ENCODE data around the gene SPRR5. TPM values are rescaled to one million over a fixed set of nuclear protein-coding genes. Genes with fewer than 3 reads are reported as not detected.

SPRR5 gene, protein sequence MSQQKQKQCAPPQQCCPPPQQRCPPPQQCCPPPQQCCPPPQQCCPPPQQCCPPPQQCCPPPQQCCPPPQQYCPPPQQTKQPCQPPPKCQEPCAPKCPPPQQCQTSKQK
- not detected for polyA plus RNA-seq (ENCODE audit: insufficient read length in 3 of 3)

DNA sequence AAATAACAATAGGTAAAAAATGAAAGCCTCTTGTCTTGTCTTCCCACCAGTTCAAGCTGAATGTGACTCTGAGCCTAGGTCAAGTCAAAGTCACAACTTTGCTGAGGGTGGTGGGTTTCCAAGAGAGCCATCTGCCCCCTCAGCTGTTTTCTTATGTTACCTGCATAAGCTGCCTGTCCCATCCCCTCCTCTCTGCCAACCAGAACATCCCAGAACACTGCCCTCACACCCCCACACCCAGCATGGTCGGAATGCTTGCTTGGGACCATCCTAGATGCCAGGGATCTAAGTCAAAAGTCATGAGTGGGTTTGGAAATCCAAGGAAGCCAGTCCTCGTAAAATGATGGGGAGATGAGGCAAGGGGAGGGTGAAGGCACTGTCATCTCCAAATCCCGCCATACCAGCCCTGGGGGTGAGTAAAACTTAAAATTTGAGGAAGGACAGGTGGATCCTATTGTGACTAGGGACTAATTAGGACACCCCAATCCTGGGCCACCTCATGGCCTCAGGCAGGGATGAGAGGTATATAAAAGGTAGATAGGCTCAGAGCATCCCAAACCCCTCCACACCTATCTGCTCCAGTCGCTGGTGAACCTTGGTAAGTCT, at the start of gene SPRR5:
Gene SPRR5, plus strand, starts transcription at position 556 of the 606 bp plus-strand sequence. CDS start 1,349 bp downstream, outside the sequence.
- DNase-seq (ENCODE audit: low read depth in 3 of 3, low spot score in 2 of 3), result no peak

DNA sequence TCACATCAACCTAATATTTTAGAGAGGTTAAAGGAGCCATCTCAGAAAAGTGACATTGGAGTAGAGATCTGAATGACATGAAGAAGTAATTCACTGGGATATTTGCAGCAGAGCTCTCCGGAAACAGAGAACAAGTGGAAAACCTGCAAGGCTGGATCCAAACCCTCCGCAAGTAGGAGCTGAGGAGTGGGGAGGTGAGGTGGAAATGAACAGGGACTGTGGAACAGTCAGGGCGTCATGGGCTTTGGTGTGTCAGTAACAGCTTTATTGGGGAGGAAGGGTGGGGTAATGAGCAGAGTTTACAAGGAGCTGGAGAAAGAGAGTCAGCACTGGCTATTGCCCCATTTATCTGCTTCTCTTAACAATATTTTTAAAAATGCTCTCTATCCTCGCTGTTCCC, 48.0 kb upstream of the SPRR5 start:
- no peak for DNase-seq (ENCODE audit: low read depth in 3 of 3, low spot score in 2 of 3)

DNA sequence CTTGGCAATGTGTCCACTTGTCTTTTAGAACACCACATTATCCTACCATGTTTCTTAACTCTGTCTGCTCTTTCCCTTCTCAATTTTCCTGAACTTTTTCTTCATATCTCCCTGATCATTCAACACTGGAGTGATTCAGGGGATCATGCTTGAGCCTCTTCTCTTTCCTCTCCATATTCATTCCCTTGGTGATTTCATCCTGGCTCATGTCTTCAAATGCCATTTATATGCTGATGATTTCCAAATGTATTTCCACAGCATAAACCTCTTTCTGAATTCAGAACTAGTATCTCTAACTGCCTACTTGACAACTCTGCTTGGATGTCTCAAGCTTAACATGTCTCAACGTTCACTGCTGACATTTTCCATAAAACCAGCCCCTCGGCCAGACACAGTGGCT, 47.1 kb upstream of the SPRR5 start:
- DNase-seq (ENCODE audit: low read depth in 3 of 3, low spot score in 2 of 3), result no peak

DNA sequence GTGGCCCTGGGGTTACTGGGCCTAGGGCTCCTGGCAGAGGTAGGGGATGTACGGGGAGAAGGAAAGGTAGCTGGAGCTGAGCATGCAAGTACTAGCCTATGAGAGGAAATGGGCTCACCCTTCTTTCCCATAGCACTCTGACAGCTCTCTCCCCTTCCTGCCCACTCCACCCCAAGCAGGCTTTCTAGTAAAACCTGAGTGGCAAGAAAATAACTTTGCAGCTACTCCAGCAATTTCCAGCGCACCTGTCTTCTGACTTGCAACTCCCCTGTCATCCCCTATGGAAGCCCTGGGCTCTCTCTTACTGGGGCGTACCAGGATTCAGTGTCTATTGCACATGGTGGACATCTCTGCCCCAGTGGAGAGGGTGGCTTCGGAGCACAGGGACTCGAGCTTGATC, 45.4 kb upstream of the SPRR5 start:
- no peak for DNase-seq (ENCODE audit: low read depth in 3 of 3, low spot score in 2 of 3)

DNA sequence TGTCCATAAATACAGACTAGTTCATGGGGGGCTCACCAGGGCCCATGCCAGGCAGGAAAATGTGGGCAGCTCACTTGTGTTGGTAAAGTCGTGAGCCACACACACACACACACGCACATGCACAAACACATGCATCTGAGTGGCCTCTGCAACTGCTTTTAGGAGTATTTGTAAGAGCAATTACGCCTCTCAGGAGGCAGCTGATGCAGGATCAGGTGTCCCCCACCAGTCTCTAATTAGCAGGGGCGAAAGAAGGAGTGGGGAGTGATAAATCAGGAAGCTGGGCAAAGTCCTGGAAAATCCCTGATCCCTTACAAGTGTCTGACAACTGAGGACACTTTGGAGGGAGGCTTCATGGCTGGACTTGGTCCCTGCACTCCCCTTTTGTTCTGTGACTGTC, 44.4 kb upstream of the SPRR5 start:
- peak in 2 of 3 donors; percentile 7 to 19 for DNase-seq (ENCODE audit: low read depth in 3 of 3, low spot score in 2 of 3)

DNA sequence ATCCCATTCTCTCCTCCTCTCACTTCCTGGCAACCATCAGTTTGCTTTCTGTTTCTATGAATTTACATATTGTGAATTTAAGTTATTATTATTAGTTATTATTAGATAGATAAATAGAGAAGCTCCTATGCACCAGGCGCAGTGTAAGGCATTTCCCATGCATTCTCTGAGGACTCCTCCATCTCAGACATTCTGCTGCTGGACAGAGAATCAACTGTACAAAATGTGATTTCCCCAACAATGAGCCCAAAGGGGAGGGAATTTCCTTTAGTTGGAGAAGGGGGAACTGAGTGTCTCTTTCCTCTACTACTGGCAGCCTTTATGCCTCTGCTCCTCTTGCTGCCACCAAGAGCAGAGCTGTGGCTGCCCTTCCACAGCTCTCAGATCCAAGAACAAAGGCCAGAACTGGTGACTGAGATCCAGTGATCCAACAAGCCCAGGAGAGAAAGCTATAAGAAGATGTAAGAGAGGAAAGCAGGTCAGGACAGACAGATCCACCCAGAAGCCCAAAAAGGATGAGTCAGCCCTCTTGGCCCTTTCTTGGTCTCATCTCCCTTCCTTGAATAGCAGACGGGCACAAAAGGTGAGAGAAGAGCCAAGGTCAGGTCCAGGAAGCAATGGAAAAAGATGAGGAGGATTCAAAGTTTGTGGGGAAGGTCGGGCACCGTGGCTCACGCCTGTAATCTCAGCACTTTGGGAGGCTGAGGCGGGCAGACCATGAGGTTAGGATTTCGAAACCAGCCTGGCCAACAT, 42.1 kb upstream of the SPRR5 start:
- no peak for DNase-seq (ENCODE audit: low read depth in 3 of 3, low spot score in 2 of 3)

DNA sequence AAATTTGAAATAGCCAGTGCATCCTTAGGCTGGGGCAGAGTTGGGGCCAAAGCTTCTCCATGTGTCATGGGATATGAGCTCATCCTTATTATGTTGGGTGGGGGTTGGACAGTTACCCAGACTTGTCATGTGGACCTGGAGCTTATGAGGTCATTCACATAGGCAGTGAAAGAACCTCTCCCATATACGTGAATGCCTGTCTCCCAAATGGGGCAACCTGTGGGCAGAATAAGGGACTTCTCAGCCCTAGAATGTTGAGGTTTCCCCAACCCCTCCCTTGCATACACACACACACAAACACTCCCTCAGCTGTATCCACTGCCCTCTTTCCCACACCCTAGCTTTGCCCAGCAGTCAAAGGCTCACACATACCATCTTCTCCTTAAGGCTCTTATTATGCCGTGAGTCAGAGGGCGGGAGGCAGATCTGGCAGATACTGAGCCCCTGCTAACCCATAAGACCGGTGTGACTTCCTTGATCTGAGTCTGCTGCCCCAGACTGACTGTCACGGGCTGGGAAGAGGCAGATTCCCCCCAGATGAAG, 40.9 kb upstream of the SPRR5 start:
- no peak for DNase-seq (ENCODE audit: low read depth in 3 of 3, low spot score in 2 of 3)

DNA sequence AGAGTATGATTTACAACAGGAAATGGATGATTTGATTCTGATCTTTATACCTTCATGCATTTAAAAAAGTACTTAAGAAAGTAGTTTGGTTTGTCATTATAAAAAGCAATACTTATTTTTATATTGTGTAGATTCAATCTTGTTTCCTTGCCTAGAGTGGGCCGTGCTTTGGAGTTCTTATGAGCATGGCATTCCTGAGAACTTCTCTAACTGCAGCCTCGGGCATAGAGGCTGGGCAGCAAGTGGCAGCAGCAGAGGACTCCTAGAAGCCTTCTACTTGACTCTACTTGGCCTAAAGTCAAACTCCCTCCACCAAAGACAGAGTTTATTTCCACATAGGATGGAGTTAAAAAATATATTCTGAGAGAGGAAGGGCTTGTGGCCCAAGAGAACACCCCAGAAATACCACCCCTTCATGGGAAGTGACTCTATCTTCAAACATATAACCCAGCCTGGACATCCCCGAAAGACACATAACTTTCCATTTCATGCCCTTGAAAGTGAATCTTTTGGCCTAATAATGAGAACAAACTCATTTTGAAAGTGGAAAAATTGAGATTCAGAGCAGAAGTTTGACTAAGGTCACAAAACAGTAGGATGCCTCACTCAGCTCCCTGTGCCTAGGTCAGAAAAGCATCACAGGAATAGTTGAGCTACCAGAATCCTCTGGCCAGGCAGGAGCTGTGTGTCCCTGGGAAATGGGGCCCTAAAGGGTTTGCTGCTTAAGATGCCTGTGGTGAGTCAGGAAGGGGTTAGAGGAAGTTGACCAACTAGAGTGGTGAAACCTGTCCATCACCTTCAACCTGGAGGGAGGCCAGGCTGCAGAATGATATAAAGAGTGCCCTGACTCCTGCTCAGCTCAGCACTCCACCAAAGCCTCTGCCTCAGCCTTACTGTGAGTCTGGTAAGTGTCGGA, 39.1 kb upstream of the SPRR5 start, which contains the start of gene IVL:
Gene IVL, plus strand, starts transcription at position 861 of the 916 bp plus-strand sequence. CDS start 1,252 bp downstream, outside the sequence.
- no peak for DNase-seq (ENCODE audit: low read depth in 3 of 3, low spot score in 2 of 3)

DNA sequence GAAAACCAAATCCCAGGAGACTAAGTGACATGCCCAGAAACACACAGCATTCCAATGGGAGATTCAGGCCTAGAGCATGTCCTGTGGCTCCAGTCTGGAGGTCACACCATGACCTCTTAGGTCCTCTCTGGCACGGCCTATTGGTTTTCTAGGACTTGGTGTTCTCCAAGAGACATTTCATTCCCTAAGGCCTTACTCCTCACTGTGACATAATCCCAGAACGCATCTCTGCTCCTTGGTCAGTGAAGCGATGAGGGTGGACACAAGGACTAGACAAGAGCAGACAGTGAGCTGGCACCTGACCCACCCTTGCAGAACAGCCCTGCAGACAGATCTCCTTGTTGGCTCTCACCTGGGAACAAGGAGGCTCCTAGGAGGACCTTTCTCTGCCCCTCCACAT, 37.8 kb upstream of the SPRR5 start:
- DNase-seq (ENCODE audit: low read depth in 3 of 3, low spot score in 2 of 3), result no peak

DNA sequence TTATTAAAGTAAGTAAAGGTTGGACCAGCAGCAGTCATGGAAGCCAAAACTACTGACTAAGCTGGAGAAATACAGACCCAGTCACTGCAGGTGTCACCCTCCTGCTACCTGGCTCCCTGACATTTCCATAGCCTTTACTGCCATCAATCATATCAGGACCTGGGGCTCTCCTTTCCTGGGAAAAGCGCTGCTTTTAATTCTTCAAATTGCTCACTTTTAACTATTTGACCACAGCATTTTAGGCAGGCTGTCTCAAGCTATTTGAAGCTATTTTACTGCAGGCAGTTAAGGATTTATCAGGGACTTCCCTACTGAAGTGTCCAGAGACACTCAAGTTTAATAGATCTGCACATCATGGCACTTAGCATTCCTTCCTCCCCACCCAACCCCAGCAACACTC, 34.5 kb upstream of the SPRR5 start:
- no peak for DNase-seq (ENCODE audit: low read depth in 3 of 3, low spot score in 2 of 3)

DNA sequence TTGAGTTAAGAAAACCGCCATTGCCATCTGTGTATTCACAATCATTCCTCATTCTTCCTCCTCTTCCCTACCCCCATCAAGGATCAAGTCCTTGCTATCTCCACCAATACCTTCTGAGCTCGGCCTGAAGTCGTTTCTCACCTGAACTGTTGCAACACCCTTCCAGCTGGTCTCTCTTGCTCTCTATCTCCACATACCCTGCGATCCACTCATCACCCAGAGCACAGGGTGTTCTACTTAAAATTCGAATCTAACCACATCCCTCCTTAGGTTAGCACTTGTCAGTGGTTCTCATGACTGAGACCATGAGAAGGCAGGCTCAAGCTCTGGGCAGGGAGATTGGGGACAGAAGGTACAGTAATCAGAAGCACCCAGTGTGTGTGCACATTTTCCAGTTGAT, 34.1 kb upstream of the SPRR5 start:
- DNase-seq (ENCODE audit: low read depth in 3 of 3, low spot score in 2 of 3), result no peak

DNA sequence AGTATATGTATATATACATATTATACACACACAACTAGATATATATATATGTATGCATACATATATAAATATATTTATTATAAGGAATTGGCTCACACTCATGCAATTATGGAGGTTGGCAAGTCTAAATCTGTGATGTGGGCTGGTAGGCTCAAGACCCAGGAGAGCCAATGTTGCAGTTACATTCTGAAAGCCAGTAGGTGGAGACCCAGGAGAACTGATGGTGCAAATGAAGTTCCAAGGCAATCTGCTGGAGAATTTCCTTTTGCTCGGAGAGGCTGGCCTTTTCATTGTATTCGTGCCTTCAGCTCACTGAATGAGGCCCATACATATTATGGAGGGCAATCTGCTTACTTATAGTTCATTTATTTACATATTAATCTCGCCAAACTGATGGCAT, 29.2 kb upstream of the SPRR5 start:
- DNase-seq (ENCODE audit: low read depth in 3 of 3, low spot score in 2 of 3), result peak in 2 of 3 donors; percentile 5 to 10

DNA sequence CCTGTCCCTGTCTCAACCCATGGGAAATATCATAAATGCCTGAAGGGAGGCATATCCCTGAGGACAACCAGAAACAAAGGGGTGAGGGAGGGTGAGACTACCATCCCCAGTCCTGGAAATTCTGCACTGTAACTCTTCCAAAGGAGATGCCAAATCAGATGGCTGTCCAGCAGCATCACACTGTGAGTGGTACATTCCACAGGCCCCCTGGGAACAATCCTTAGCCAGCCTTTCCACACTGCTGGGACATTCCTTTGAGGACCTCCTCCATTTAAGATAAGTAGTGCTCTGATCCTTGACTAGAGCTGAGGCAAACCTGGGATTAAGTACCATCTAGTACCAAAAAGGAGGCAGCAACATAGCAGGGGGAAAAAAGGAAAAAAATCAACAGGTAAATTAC, 27.9 kb upstream of the SPRR5 start:
- no peak for DNase-seq (ENCODE audit: low read depth in 3 of 3, low spot score in 2 of 3)

DNA sequence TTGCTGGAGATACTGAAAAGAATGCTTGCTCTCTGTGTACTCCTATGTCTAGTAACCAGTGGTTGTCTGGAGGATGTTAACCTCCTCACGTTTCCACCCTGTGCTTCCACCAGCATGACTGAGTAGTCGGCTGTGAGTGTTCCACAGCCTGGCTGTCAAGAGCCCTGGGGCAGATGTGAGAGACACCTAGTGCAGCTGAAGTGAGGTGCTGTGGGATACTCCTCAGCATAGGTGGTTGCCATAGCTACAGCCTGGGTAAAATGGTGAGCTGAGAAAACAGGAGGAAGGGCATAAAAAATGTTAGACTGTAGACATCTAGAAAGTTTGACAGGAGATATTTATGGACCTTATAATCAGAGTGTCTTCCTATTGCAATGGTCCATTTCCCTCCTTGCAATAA, 22.8 kb upstream of the SPRR5 start:
- no peak for DNase-seq (ENCODE audit: low read depth in 3 of 3, low spot score in 2 of 3)

DNA sequence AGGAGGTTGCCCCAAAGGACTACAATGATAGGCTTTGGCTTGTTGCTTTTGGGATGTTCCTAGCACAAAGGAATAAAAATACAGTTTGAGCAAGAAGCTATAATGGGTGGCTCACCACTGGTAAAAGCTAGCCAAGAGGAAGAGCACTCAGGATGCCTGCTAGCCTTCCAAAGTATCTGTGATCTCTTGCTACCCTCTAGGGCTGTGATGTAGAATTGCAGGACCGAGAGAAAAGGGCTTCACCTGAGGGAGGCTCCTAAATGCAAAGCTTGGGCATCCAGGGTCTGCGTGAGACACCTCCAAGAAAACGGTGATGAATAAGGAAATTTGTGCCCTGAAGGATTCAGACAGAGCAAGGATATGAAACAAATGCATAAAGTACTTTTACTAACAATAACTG, 20.9 kb upstream of the SPRR5 start:
- DNase-seq (ENCODE audit: low read depth in 3 of 3, low spot score in 2 of 3), result no peak

DNA sequence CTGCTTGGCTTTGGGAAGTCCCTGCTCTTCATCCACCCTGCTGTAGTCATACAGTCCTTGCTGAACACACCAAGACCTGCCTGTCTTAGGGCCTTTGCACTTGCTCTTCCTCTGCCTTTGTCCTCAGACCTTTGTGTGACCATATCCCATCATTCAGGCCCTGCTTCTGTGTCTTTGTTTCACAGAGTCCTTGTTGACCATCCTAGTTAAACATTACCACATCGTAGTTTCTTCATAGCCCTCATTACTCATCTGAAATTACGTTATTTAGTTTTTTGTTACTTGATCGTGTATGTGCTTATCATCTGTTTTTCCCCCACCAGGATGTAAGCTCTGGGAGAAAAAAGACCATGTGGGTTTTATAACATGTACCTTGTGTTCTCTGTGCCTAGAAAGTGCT, 18.3 kb upstream of the SPRR5 start:
- DNase-seq (ENCODE audit: low read depth in 3 of 3, low spot score in 2 of 3), result no peak

DNA sequence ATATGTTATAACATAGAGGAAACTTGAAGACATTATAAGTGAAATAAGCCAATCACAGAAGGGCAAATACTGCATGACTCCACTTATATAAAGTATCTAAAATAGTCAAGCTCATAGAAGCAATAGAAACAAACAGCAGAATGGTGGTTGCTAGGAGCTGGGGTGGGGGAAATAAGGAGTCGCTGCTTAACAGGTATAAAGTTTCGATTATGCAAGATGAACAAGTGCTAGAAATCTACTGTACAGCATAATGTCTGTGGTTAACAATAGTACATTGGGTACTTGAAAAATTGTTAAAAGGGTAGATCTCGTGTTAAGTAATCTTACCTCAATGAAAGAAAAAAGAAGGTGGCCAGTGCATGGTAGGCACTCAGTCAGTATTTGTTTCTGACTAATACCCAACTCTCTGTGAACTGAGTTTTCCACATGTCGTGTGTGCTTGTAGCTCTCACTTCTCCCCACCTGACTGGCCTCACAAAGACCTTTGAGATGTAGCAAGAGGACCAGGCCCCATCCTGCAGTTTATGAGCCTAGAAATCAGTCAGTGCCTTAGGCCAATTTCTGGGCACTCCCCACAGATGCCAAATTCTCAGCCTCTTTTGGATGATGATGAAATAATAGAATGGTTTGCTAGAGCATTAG, 14.7 kb upstream of the SPRR5 start:
- no peak for DNase-seq (ENCODE audit: low read depth in 3 of 3, low spot score in 2 of 3)

DNA sequence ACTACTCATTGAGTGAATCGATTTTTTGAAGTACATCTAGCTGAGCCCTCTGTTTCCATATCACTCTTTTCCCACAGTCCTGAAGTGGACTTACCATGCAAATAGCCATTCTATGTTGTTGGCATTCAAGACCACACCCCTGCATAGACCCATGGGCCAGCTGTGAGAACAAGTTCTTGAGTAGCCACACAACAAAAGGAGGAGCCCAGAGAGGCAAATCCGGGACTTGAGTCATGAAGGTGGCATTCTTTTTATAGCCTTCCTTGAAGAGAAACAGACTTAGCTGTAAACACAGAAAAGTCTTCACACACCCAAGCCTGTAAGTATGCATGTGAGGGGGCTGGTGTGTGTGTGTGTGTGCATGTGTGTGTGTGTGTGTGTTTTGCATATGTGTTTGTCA, 13.8 kb upstream of the SPRR5 start:
- DNase-seq (ENCODE audit: low read depth in 3 of 3, low spot score in 2 of 3), result no peak

DNA sequence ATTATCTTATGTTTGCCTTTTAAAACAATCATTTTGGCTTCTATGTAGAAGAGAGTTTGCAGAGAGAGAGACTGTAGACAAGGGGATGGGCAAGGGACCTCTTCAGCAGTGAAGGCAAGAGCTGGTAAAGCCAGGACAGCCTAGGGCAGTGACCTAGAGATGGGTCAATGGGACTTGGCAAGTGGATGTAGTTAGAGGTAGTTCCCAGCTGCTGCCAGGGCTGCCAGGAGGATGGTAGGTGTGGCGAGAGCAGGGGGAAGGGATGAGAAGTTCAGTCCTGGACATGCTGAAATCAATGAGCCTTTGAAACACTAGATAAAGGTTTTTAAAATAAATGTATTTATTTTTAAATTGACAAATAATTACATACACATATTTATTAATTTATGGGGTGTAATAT, 6.4 kb upstream of the SPRR5 start:
- no peak for DNase-seq (ENCODE audit: low read depth in 3 of 3, low spot score in 2 of 3)

DNA sequence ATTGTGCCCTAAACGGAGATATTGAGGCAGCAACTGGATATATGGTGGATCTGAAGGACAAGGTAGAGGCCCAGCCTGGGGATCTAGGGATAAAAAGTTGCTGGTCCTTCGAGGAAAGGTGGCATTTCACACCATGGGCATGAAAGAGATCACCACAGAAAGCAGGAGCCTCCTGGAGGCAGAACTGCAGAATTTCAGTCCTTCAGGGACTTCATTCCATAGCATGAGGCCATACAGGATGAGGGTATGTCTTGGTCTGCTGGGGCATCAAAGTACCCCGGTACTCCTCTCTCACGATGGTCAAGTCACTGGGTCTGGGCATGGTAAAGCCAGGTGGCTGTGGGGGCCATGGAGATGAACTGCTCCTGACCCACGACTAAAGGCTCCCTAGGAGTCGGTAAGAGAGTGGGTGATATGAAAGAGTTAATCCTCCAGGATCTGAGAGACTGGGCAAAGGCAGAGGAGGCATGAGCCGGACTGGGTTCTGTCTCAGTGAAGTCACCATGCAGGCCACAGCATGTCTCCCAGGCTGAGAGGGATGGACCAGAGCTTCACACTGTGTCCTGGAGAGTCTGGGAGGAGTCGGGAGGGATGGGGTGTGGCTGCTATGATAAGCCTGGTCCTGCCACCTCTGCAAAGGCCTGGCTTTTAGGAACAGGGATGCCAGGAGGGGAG, 5.8 kb upstream of the SPRR5 start:
- no peak for DNase-seq (ENCODE audit: low read depth in 3 of 3, low spot score in 2 of 3)
